SU-DHL-6 (cell line): Measurements from ENCODE around the gene DUSP2.

Source experiments
- H2AFZ ChIP-seq: fragments of 200-600 bp; sonication (generic); 2 replicates; pipeline ENCODE4 v1.6.1; 2014; ENCODE audit warnings: low read depth, mild to moderate bottlenecking, moderate library complexity, mixed read lengths, antibody characterized with exemption, low read length; ENCODE audit not compliant: severe bottlenecking
- H3F3A ChIP-seq: fragments of 200-600 bp; shearing (Covaris generic); 2 replicates; pipeline ENCODE4 v1.6.0; 2016; ENCODE audit warnings: antibody characterized with exemption, mild to moderate bottlenecking; ENCODE audit not compliant: insufficient read depth
- H3K27ac ChIP-seq: fragments of 200-600 bp; sonication (generic); 2 replicates; pipeline ENCODE4 v1.5.1; 2016; ENCODE audit warnings: low read depth, mild to moderate bottlenecking, low read length, moderate library complexity, mixed read lengths
- H3K27me3 ChIP-seq: fragments of 200-600 bp; sonication (generic), shearing (Covaris generic); 2 replicates; pipeline ENCODE4 v1.6.0; 2014; ENCODE audit warnings: mild to moderate bottlenecking, low read length
- H3K36me3 ChIP-seq: fragments of 200-600 bp; sonication (generic); 2 replicates; pipeline ENCODE4 v1.6.1; 2014; ENCODE audit warnings: mild to moderate bottlenecking, low read length, mixed read lengths
- H3K4me2 ChIP-seq: fragments of 300-600, 200-600 bp; shearing (Covaris generic), sonication (generic); 2 replicates; pipeline ENCODE4 v1.6.0; 2014; ENCODE audit warnings: low read length, low read depth, mild to moderate bottlenecking; ENCODE audit not compliant: poor library complexity, severe bottlenecking
- H3K4me3 ChIP-seq: fragments of 200-600 bp; sonication (generic); 2 replicates; pipeline ENCODE4 v1.5.1; 2014; ENCODE audit warnings: antibody characterized with exemption, low read length, mild to moderate bottlenecking, mixed read lengths; ENCODE audit not compliant: insufficient read depth, poor library complexity, severe bottlenecking
- H3K79me2 ChIP-seq: fragments of 200-600 bp; sonication (generic); 2 replicates; pipeline ENCODE4 v1.6.1; 2014; ENCODE audit warnings: mild to moderate bottlenecking, low read length, moderate library complexity; ENCODE audit not compliant: insufficient read depth
- H3K9ac ChIP-seq: fragments of 200-600 bp; sonication (generic); 2 replicates; pipeline ENCODE4 v1.7.0; 2014; ENCODE audit warnings: mild to moderate bottlenecking, low read length
- H3K9me2 ChIP-seq: fragments of 200-600 bp; sonication (generic); replicated peaks from 2 replicates; pipeline ENCODE4 v1.6.1; 2014; ENCODE audit warnings: low read length; ENCODE audit not compliant: insufficient read depth
- H3K9me3 ChIP-seq: fragments of 200-600 bp; sonication (generic); 2 replicates; pipeline ENCODE4 v1.6.1; 2014; ENCODE audit warnings: low read length, mixed read lengths; ENCODE audit not compliant: insufficient read depth
- H4K20me1 ChIP-seq: fragments of 200-600 bp; sonication (generic); 2 replicates; pipeline ENCODE4 v1.6.1; 2014; ENCODE audit warnings: low read depth, mild to moderate bottlenecking, antibody characterized with exemption, low read length, moderate library complexity, mixed read lengths
- EZH2phosphoT487 ChIP-seq: fragments of 200-600 bp; sonication (generic), shearing (Covaris generic); conservative IDR thresholded peaks from 2 replicates; pipeline ENCODE4 v1.6.1; 2018; ENCODE audit warnings: mild to moderate bottlenecking, antibody characterized with exemption, low read length, moderate library complexity, mixed read lengths
- TF ChIP-seq, protein P1 (sequence below): fragments of 200-600 bp; sonication (generic); IDR thresholded peaks from one replicate; pipeline ENCODE4 v1.5.1; 2017; ENCODE audit warnings: antibody characterized with exemption, mild to moderate bottlenecking, low read length, moderate library complexity; ENCODE audit not compliant: insufficient read depth, poor library complexity, severe bottlenecking

The DUSP2 gene

DNA sequence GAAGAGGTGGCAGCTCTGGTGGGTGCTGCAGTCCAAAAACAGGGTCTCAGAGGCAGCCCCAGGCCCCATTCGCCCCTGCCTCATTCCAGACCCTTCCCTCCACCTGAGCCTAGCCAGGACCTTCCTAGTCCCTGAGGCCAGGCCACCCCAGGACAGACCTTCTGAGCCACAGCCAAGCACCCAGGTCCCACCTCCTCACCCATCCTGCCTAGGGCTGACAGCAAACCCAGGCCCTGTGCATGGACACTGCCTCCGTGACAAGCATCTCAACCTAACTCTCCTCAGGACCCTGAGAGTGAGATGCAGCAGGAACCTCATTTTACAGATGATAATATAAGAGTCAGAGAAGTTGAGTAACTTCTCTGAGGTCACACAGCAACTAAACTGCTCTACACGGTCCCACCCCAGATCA, 44.3 kb downstream of the DUSP2 start:
- H3K27ac ChIP-seq = no peak overlapping the region

DNA sequence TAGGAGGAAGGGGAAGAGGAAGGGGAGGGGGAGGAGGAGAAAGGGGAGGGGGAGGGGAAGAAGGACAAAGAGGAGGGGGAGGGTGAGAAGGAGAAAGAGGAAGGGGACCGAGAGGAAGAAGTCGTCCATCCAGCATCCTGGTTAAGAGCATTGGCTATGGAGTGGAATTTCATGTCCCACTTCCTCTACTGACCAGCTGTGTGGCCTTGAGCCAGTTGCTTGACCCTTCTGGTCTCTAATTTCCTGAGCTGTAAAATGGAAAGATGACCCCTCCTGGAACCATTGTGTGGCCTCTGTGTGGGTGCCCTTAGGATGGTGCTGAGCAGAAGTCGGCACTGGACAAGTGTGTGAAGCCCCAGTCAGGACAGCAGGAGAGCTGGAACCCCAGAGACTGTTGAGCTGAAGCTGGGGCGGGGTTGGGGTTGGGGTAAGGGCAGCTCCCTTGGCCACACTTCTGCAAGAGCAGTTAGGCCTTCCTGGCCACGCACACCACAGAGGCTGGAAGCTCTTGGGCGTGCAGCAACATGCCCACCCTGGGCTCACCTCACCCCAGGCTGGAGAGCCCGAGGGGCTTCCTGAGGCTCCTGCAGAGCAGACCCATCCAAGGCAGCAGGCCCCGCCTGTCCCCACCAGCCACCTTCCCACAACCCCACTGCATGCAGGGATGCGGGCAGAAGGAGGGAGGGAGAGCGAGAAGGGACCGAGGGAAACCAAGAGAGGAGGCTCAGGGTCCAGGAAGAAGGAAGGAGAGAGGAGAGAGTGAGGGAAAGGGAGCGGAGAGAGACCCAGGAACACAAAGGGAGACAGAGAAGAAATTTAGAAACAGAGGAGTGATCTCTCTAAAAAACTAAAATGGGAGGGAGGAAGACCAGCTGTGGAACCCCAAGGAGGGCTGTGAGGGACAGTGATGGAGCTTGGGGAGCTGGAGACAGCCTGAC, 45.1 kb downstream of the DUSP2 start:
- H3K27ac ChIP-seq = no peak overlapping the region

More for the DNA sequence above, 44.3 kb downstream of the DUSP2 start:
- Histone ChIP-seq H2AFZ (no peak overlapping the region), H3K9me2 (no peaks in the 10 kb centered on the region), H3K36me3 (no peaks in the 10 kb centered on the region), H3F3A (no peaks in the 10 kb centered on the region), H4K20me1 (no peaks in the 10 kb centered on the region), H3K27me3 (no peaks in the 10 kb centered on the region), H3K4me3 (no peak overlapping the region), H3K4me2 (no peak overlapping the region), H3K9me3 (peaks cover 8% of the 10 kb centered on the region; the same call in 1 of the 2 replicates), H3K79me2 (no peaks in the 10 kb centered on the region), H3K9ac (no peak overlapping the region)
- TF ChIP-seq, protein P1, sequence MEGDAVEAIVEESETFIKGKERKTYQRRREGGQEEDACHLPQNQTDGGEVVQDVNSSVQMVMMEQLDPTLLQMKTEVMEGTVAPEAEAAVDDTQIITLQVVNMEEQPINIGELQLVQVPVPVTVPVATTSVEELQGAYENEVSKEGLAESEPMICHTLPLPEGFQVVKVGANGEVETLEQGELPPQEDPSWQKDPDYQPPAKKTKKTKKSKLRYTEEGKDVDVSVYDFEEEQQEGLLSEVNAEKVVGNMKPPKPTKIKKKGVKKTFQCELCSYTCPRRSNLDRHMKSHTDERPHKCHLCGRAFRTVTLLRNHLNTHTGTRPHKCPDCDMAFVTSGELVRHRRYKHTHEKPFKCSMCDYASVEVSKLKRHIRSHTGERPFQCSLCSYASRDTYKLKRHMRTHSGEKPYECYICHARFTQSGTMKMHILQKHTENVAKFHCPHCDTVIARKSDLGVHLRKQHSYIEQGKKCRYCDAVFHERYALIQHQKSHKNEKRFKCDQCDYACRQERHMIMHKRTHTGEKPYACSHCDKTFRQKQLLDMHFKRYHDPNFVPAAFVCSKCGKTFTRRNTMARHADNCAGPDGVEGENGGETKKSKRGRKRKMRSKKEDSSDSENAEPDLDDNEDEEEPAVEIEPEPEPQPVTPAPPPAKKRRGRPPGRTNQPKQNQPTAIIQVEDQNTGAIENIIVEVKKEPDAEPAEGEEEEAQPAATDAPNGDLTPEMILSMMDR = no peak
- TF ChIP-seq EZH2phosphoT487 = no peak

DNA sequence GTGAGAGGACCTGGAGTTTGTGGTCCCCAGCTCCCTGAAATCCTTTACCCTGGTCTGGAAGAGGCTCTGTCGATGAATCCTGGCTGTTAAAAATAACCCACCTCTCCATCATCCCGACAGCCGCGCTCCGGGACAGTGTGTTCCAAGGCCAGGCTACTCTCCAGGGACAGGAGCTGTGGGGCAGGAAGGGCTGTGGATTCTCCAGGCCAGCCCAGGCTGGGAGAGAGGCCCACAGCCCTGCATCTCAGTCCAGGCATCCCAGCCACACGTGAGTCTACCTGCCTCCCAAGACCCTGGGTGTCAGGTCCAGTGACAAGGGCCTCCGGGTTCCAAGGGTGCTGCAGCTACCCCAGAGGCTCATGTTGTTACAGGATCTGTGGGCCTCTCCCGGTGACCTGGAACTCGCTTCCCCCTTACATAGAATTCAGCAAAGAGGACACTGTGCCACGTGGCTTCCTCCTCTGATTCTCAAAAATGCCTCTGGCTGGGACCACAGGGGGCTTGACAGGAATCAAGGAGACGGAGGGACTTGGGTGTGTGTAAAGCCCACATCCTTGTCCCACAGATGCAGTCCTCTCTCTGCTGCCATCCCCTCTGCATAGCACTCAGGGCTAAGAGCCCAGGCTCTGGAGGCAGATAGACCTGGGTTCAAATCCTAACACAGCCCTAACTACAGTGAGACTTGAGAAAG, 46.2 kb downstream of the DUSP2 start:
- H2AFZ ChIP-seq = no peak overlapping the region
- H3K4me2 ChIP-seq = no peak overlapping the region
- no peaks in the 10 kb centered on the region for H3K27me3 ChIP-seq
- H3K79me2 ChIP-seq = no peaks in the 10 kb centered on the region
- no peaks in the 10 kb centered on the region for H3K9me3 ChIP-seq
- H3F3A ChIP-seq = no peaks in the 10 kb centered on the region
- no peak overlapping the region for H3K27ac ChIP-seq
- H4K20me1 ChIP-seq = no peaks in the 10 kb centered on the region
- TF ChIP-seq, protein P1 = no peak
- no peak for TF ChIP-seq EZH2phosphoT487
- no peaks in the 10 kb centered on the region for H3K9me2 ChIP-seq
- no peaks in the 10 kb centered on the region for H3K36me3 ChIP-seq
- no peak overlapping the region for H3K4me3 ChIP-seq
- H3K9ac ChIP-seq = no peak overlapping the region

More for the DNA sequence above, 45.1 kb downstream of the DUSP2 start:
- Histone ChIP-seq H3F3A (no peaks in the 10 kb centered on the region), H2AFZ (no peak overlapping the region), H3K9ac (no peak overlapping the region), H4K20me1 (no peaks in the 10 kb centered on the region), H3K36me3 (no peaks in the 10 kb centered on the region), H3K79me2 (no peaks in the 10 kb centered on the region), H3K27me3 (no peaks in the 10 kb centered on the region), H3K9me3 (peaks cover 3% of the 10 kb centered on the region; the same call in 1 of the 2 replicates), H3K4me3 (no peak overlapping the region), H3K9me2 (no peaks in the 10 kb centered on the region), H3K4me2 (no peak overlapping the region)
- no peak for TF ChIP-seq EZH2phosphoT487
- TF ChIP-seq, protein P1 = no peak
